A549 (cell line): Measurements from ENCODE around the gene GABARAP.

Source experiments
- BCL3 ChIP-seq: fragments of >200 bp; sonication (Bioruptor Twin); formaldehyde crosslinking; IDR thresholded peaks from 3 replicates; pipeline ENCODE4 v1.6.1; 2016
- CTCF ChIP-seq: fragments of >200 bp; sonication (Bioruptor Twin); formaldehyde crosslinking; IDR thresholded peaks from 3 replicates; pipeline ENCODE4 v1.5.1; 2016
- ELK1 ChIP-seq: fragments of 150-350 bp; IDR thresholded peaks from 2 replicates; pipeline ENCODE4 v1.6.1; 2014; ENCODE audit warnings: low read depth, mild to moderate bottlenecking, low read length
- ESRRA ChIP-seq: fragments of 150-350 bp; IDR thresholded peaks from 2 replicates; pipeline ENCODE4 v1.6.1; 2014; ENCODE audit warnings: mild to moderate bottlenecking, low read length, borderline replicate concordance
- HOXA7 ChIP-seq: fragments of 250-450 bp; sonication (Bioruptor Pico); IDR thresholded peaks from 2 replicates; pipeline ENCODE4 v1.5.0; 2020; ENCODE audit warnings: mild to moderate bottlenecking, moderate library complexity
- MAX ChIP-seq: IDR thresholded peaks from 2 replicates; pipeline ENCODE4 v1.6.1; 2012
- SMC3 ChIP-seq: fragments of >200 bp; sonication (Bioruptor Twin); formaldehyde crosslinking; IDR thresholded peaks from 3 replicates; pipeline ENCODE4 v1.6.1; 2018; ENCODE audit warnings: inconsistent platforms
- USF2 ChIP-seq: fragments of 450-650 bp; IDR thresholded peaks from 2 replicates; pipeline ENCODE4 v1.6.1; 2014; ENCODE audit warnings: antibody characterized with exemption

GRCh38 chr17:7259555-7259889, 17.3 kb upstream of the GABARAP start:
- TF ChIP-seq SMC3 = no peak
- TF ChIP-seq ELK1 = no peak
- no peak for TF ChIP-seq MAX
- no peak for TF ChIP-seq ESRRA
- TF ChIP-seq HOXA7 (CRISPR knock-in tag) = no peak
- no peak for TF ChIP-seq CTCF
- no peak for TF ChIP-seq USF2
- TF ChIP-seq BCL3 = no peak
